ENCODE data around the gene CLTC.

The CLTC gene

GRCh38 chr17:59669944-59670343 is 50.2 kb downstream of the CLTC start:
- no peak for DNase-seq (ENCODE audit: extremely low spot score)
- ChIA-PET POLR2A (interaction anchor here (1.1 to 1.5 kb wide), 2 partner anchors 50 kb away, joined by 5 to 9 read pairs; partner anchors contain the start of gene CLTC), CTCF (no interaction called here)
- no peak for TF ChIP-seq ARNT (IDR thresholded peaks at IDR 0.05)
- TF ChIP-seq FOXA1 (IDR thresholded peaks at IDR 0.05), result no peak

- POLR2A ChIA-PET, result interaction anchor here (0.7 to 1.5 kb wide), 2 partner anchors 36 to 52 kb away, joined by 3 to 9 read pairs; partner anchors contain the start of genes CLTC, PTRH2 and VMP1
- TF ChIP-seq FOXA1 (IDR thresholded peaks at IDR 0.05), result no peak
- TF ChIP-seq CTBP1 (IDR thresholded peaks at IDR 0.05; ENCODE audit: borderline replicate concordance), result no peak
- no peak for TF ChIP-seq TARDBP (IDR thresholded peaks at IDR 0.05)
- no peak for TF ChIP-seq L3MBTL2 (conservative IDR thresholded peaks at IDR 0.05)
- TF ChIP-seq ELF4 (IDR thresholded peaks at IDR 0.05), result no peak
- TF ChIP-seq NFRKB (IDR thresholded peaks at IDR 0.05), result no peak
- no peak for TF ChIP-seq LEF1 (IDR thresholded peaks at IDR 0.05; ENCODE audit: borderline replicate concordance)
- no peak for TF ChIP-seq SP1 (IDR thresholded peaks at IDR 0.05)
- no peak for TF ChIP-seq SUZ12 (IDR thresholded peaks at IDR 0.05)
- no peak for TF ChIP-seq PKNOX1 (IDR thresholded peaks at IDR 0.05)
- no peak for TF ChIP-seq ARNT (IDR thresholded peaks at IDR 0.05)
- no peak for TF ChIP-seq BHLHE40 (IDR thresholded peaks at IDR 0.05; ENCODE audit: borderline replicate concordance)
- TF ChIP-seq ZNF384 (IDR thresholded peaks at IDR 0.05), result no peak
- no peak for TF ChIP-seq FOXM1 (IDR thresholded peaks at IDR 0.05; ENCODE audit: borderline replicate concordance)
- no peak for TF ChIP-seq FOXK2 (IDR thresholded peaks at IDR 0.05)
- no peak for TF ChIP-seq HDGF (IDR thresholded peaks at IDR 0.05; ENCODE audit: borderline replicate concordance)
- CTCF ChIA-PET, result no interaction called here
- no peak for DNase-seq (ENCODE audit: extremely low spot score)
These were observed 51.7 kb downstream of the CLTC start for GRCh38 chr17:59671386-59671785.

GRCh38 chr17:59675231-59675630 is 55.5 kb downstream of the CLTC start:
- POLR2A ChIA-PET, result interaction anchor here (2.0 kb wide), 1 partner anchor 56 kb away, joined by 5 read pairs; the partner anchor contains the start of gene CLTC
- no peak for TF ChIP-seq SUZ12 (IDR thresholded peaks at IDR 0.05)
- no peak for TF ChIP-seq SP1 (IDR thresholded peaks at IDR 0.05)
- no peak for TF ChIP-seq LEF1 (IDR thresholded peaks at IDR 0.05; ENCODE audit: borderline replicate concordance)
- no peak for TF ChIP-seq TARDBP (IDR thresholded peaks at IDR 0.05)
- TF ChIP-seq FOXK2 (IDR thresholded peaks at IDR 0.05), result no peak
- TF ChIP-seq ELF4 (IDR thresholded peaks at IDR 0.05), result no peak
- no peak for TF ChIP-seq HDGF (IDR thresholded peaks at IDR 0.05; ENCODE audit: borderline replicate concordance)
- no peak for TF ChIP-seq L3MBTL2 (conservative IDR thresholded peaks at IDR 0.05)
- TF ChIP-seq BHLHE40 (IDR thresholded peaks at IDR 0.05; ENCODE audit: borderline replicate concordance), result no peak
- TF ChIP-seq FOXM1 (IDR thresholded peaks at IDR 0.05; ENCODE audit: borderline replicate concordance), result no peak
- no peak for TF ChIP-seq PKNOX1 (IDR thresholded peaks at IDR 0.05)
- no peak for TF ChIP-seq ARNT (IDR thresholded peaks at IDR 0.05)
- TF ChIP-seq NFRKB (IDR thresholded peaks at IDR 0.05), result no peak
- TF ChIP-seq FOXA1 (IDR thresholded peaks at IDR 0.05), result no peak
- DNase-seq (ENCODE audit: extremely low spot score), result no peak
- CTCF ChIA-PET, result interaction anchor here (0.5 kb wide), 1 partner anchor 157 kb away, joined by 3 read pairs; no protein-coding TSS in a partner anchor

GRCh38 chr17:59676716-59677115 is 57.0 kb downstream of the CLTC start:
- POLR2A ChIA-PET, result interaction anchor here (1.2 kb wide), 1 partner anchor 14 kb away, joined by 3 read pairs; no protein-coding TSS in a partner anchor
- CTCF ChIA-PET, result no interaction called here
- no peak for TF ChIP-seq TARDBP (IDR thresholded peaks at IDR 0.05)
- no peak for TF ChIP-seq LEF1 (IDR thresholded peaks at IDR 0.05; ENCODE audit: borderline replicate concordance)
- TF ChIP-seq PKNOX1 (IDR thresholded peaks at IDR 0.05), result no peak
- no peak for TF ChIP-seq ARNT (IDR thresholded peaks at IDR 0.05)
- TF ChIP-seq HDGF (IDR thresholded peaks at IDR 0.05; ENCODE audit: borderline replicate concordance), result no peak
- no peak for TF ChIP-seq ELF4 (IDR thresholded peaks at IDR 0.05)
- no peak for TF ChIP-seq FOXK2 (IDR thresholded peaks at IDR 0.05)
- no peak for TF ChIP-seq NFRKB (IDR thresholded peaks at IDR 0.05)
- TF ChIP-seq FOXA1 (IDR thresholded peaks at IDR 0.05), result no peak
- no peak for TF ChIP-seq CTBP1 (IDR thresholded peaks at IDR 0.05; ENCODE audit: borderline replicate concordance)
- no peak for TF ChIP-seq ZNF384 (IDR thresholded peaks at IDR 0.05)
- no peak for TF ChIP-seq FOXM1 (IDR thresholded peaks at IDR 0.05; ENCODE audit: borderline replicate concordance)
- no peak for TF ChIP-seq BHLHE40 (IDR thresholded peaks at IDR 0.05; ENCODE audit: borderline replicate concordance)
- TF ChIP-seq L3MBTL2 (conservative IDR thresholded peaks at IDR 0.05), result no peak

GRCh38 chr17:59678918-59679317 is 59.2 kb downstream of the CLTC start:
- TF ChIP-seq ZNF384 (IDR thresholded peaks at IDR 0.05) (no peak), FOXA1 (IDR thresholded peaks at IDR 0.05) (no peak), ARNT (IDR thresholded peaks at IDR 0.05) (no peak), FOXM1 (IDR thresholded peaks at IDR 0.05; ENCODE audit: borderline replicate concordance) (no peak), HDGF (IDR thresholded peaks at IDR 0.05; ENCODE audit: borderline replicate concordance) (no peak), NFRKB (IDR thresholded peaks at IDR 0.05) (no peak), FOXK2 (IDR thresholded peaks at IDR 0.05) (no peak), SUZ12 (IDR thresholded peaks at IDR 0.05) (no peak), BHLHE40 (IDR thresholded peaks at IDR 0.05; ENCODE audit: borderline replicate concordance) (no peak), ELF4 (IDR thresholded peaks at IDR 0.05) (no peak), SP1 (IDR thresholded peaks at IDR 0.05) (no peak), L3MBTL2 (conservative IDR thresholded peaks at IDR 0.05) (no peak), PKNOX1 (IDR thresholded peaks at IDR 0.05) (no peak), TARDBP (IDR thresholded peaks at IDR 0.05) (no peak), CTBP1 (IDR thresholded peaks at IDR 0.05; ENCODE audit: borderline replicate concordance) (no peak), LEF1 (IDR thresholded peaks at IDR 0.05; ENCODE audit: borderline replicate concordance) (no peak)
- CTCF ChIA-PET, result no interaction called here
- POLR2A ChIA-PET, result interaction anchor here (1.0 kb wide), 1 partner anchor 28 kb away, joined by 4 read pairs; the partner anchor contains the start of genes PTRH2 and VMP1
- no peak for DNase-seq (ENCODE audit: extremely low spot score)

More at GRCh38 chr17:59676716-59677115, 57.0 kb downstream of the CLTC start:
- no peak for DNase-seq (ENCODE audit: extremely low spot score)
